NCI-H526 (cell line): ENCODE data around the gene TP53.
A peak's percentile ranks its signal among the peaks of the same experiment; 100 is the strongest.
"Not testable (repeated sequence)": the region's sequence is repeated elsewhere in the genome, so short reads cannot be mapped to it uniquely, and the experiment has no call there.

Experiments
- DNase-seq, 2 experiments: peaks; one replicate each; lab custom pipeline; 2025; lab: John Stamatoyannopoulos, UW

The TP53 gene

GRCh38 chr17:7674934-7675333 lies 12.4 kb downstream of the TP53 start:
- DNase-seq: no peak

DNA sequence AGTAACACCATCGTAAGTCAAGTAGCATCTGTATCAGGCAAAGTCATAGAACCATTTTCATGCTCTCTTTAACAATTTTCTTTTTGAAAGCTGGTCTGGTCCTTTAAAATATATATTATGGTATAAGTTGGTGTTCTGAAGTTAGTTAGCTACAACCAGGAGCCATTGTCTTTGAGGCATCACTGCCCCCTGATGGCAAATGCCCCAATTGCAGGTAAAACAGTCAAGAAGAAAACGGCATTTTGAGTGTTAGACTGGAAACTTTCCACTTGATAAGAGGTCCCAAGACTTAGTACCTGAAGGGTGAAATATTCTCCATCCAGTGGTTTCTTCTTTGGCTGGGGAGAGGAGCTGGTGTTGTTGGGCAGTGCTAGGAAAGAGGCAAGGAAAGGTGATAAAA lies 14.1 kb downstream of the TP53 start:
- peak in 1 of 2 experiments; percentile 33 for DNase-seq

- no peak for DNase-seq
These were observed 18.8 kb downstream of the TP53 start for GRCh38 chr17:7668482-7668881.

DNA sequence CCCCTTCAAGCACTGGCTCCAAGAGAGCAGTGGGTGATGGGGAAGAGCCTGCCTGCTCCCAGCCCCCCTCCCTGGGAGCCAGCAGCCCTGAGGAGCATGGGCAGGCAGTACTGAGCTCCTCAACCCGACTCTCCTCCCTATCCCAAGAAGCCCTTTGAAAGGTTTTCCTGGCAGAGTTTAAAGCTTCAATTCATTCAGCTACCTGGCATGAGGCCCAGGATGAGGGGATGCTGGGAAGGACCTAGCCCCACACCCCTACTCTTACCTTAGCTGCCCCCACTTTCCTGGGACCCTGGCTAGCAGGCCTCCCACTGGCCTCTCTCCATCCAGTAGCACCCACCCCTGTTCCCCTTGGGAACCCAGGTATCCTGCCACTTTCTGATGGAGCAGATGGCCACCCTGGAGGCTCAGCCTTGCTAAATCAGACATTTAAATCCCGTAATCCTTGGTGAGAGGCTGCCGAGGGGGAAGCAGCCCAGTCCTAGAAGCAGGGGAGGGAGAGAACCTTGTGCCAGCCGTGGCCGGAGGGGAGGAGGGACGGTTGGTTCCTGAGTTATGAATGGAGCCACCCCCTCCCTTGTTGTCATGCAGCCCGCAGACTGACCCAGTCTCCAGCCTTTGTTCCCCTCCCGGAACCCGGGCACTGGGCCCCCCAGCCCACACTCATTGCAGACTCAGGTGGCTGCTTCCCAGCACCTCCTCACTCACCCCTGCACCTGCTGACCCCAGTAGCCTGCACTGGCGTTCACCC lies 19.5 kb downstream of the TP53 start:
- no peak for DNase-seq

GRCh38 chr17:7656958-7657609 lies 30.2 kb downstream of the TP53 start:
- no peak for DNase-seq

GRCh38 chr17:7655541-7655840 lies 31.8 kb downstream of the TP53 start:
- no peak for DNase-seq

- no peak for DNase-seq
These were observed 32.3 kb downstream of the TP53 start for GRCh38 chr17:7654832-7655540.

GRCh38 chr17:7652388-7653356 lies 34.6 kb downstream of the TP53 start:
- no peak for DNase-seq

DNA sequence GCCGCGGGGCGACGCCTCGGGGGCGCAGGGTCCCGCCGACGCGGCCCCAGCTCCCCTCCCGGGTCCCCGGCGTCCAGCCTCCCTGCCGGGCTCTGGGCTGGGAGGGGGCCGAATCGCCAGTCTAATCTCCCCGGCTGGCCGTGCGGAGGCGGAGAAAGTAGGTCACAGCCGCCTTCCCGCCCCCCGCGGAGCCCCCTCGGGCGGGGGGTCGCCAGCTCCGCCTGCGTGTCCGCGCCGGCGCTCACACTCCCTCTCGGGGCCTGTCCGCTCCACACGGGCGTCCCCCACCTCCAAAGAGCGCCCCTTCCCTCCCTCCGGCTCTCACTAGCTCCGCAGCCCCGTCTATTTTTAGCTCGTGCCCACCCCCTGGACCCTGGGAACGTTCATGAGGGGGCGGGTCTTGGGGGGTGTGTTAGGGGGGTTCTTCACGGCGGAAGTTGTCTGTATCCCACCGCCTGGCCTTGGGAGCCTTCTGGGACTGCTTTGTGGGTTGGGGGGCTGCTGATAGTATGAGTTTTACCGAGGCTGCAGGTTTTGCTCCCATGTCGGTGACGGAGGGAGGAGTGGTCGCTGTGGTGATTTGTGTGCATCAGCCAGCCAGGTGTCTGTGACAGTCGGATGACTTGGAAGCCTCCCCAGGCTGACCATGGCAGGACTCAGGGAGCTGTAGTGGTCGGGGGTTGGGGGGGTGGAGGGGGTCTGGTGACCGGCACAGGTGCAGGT lies 35.5 kb downstream of the TP53 start:
- DNase-seq: no peak

- DNase-seq: no peak
These were observed 36.1 kb downstream of the TP53 start for GRCh38 chr17:7651097-7651664.

DNA sequence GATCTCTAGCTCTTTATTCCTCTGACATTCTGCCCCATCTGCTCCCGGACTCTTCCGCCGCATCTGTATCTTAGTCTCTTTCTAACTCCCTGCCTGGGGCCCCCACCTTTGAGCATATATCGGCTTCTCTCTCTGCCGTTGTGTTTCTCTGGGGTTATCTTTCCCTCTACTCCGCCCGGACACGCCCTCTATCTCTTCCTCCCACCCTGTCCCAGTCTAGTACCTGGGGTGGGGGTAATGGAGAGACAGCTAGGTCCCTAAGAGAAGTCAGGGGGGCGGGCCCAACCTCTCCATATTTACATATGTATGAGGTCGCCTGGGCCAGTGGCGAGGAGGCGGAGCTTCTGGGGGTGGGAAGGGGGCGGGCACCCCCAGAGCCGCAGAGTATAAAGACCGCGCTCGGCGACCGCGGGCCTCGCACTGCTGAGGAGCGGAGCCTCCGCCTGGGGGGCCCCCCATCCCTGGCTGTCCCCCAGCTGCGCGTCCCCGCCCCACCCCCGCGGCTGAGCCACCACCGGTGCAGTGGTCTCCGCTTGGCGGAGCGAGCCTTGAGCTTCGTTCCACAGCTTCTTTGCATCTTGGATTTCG lies 36.7 kb downstream of the TP53 start, which contains the start of gene ATP1B2:
TSS of gene ATP1B2 (plus strand) at position 418 of the 588 bp plus-strand sequence. CDS start 593 bp downstream, outside the sequence.
- DNase-seq: peak; percentile 43 to 86

- DNase-seq: no peak
These were observed 40.3 kb downstream of the TP53 start for GRCh38 chr17:7647018-7647417.

DNA sequence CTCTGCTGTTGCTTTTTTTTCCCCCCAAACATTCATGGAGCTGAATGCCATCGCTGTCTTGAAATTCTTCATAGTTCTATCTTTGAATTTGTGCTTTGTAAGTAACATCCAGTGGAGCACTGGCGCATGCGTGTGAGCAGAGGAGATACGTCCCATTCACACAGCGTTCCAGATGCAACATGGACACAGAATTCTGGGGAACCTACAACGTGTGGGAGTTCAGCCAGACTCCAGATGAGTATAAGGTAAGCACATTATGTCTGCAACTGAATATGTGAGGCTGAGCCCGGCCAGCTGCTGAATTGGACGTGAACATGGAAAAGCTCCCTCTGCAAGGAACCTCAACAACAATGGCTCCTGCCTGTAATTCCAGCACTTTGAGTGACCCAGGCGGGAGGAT lies 40.8 kb downstream of the TP53 start:
- DNase-seq: no peak

- DNase-seq: no peak
These were observed 42.5 kb downstream of the TP53 start for GRCh38 chr17:7644775-7645174.

GRCh38 chr17:7641635-7642034 lies 45.7 kb downstream of the TP53 start:
- not testable (repeated sequence) for DNase-seq

- DNase-seq: no peak
These were observed 46.5 kb downstream of the TP53 start for GRCh38 chr17:7640783-7641182.

- no peak for DNase-seq
These were observed 51.1 kb downstream of the TP53 start for GRCh38 chr17:7636163-7636562.

- peak in 1 of 2 experiments; percentile 48 for DNase-seq
These were observed 52.9 kb downstream of the TP53 start for GRCh38 chr17:7634384-7634783.

DNA sequence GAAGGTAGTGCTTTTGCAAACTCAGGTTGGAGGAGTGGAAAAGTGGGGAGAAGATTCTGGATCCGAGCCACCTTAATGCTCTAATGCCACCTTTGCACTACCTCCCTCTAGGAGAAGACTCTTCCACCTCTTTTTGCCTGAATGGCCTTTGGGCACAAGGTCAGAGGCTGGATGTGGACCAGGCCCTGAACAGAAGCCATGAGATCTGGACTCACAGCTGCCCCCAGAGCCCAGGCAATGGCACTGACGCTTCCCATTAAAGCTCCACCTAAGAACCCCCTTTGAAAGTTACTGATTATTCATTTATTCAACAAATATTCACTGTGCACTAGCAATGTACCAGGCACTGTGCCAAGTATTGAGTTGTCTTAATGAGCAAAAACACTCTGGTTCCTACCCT lies 54.2 kb downstream of the TP53 start:
- DNase-seq: no peak

GRCh38 chr17:7632492-7632894 lies 54.8 kb downstream of the TP53 start:
- DNase-seq: peak in 1 of 2 experiments; percentile 20
